Measurements from ENCODE around the gene NARF.
"Not testable (repeated sequence)": the region's sequence is repeated elsewhere in the genome, so short reads cannot be mapped to it uniquely, and the experiment has no call there.

The NARF gene

GRCh38 chr17:82458179-82458884 lies at the start of gene NARF:
Gene NARF (plus strand): TSS chr17:82458741. CDS start chr17:82458804, 63 bp downstream.
- peak; percentile 86 to 94 (median 92) for DNase-seq (ENCODE audit: low read depth in 3 of 3)

GRCh38 chr17:82408938-82409318 lies 49.6 kb upstream of the NARF start:
- DNase-seq (ENCODE audit: low read depth in 3 of 3) = no peak

DNA sequence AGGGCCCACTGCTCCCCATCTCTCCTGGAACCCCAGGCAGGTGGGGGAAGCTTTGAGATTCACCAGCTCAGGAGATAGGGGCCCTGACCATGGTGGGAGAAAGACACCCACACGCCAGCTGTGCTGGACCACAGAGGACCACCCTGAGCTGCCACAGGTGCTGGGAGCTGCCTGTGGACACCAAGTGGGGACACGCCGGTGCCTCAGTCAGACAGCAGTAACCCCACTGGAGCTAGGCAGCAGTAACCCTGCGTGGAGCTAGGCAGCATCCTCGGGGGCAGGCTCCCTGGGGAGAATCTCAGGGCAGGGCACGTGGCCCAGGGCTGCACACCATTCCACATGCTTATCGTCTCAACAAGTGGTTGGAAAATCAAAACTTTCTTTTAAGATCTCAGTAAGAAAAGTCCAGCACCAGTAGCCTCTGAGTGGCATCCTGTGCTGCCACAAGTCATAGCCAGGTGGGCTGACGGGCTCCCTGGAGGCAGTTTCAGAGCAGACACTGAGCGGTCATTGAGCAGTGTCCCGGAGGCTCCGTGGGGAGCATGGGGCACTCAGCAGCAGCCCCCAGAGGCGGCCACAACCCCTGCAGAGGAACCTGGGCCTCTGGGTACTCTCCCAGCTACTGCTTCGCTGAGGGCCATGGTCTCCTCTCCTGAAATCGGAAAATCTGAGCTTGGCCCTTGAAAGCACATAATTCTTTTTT lies 48.4 kb upstream of the NARF start:
- no peak for DNase-seq (ENCODE audit: low read depth in 3 of 3)

DNA sequence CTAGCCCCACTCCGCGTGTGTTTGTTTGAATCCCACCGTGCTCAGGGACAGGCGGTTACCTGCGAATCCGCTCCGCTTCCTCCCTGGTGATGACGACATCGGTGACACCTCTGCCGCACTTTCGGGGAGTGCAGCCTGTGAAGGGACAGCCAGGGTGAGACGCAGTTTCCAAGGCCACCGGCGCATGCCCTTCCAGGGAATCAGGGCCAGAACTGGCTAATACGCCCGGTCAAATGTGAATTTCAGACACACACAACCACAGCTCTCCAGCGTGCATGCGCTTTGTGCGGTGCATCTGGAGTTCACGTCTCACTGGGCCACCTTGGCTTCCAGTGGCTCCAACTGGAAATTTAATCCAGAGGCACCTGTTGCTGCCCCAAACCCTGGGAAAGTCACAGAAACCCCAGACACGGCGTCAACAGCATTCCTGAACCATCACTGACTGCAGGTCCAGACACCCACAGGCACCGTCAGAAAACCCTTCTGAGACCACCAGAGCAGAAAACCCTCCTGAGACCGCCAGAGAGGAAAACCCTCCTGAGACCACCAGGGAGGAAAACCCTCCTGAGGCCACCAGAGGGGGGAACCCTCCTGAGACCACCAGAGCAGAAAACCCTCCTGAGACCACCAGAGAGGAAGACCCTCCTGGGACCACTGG lies 47.0 kb upstream of the NARF start:
- no peak for DNase-seq (ENCODE audit: low read depth in 3 of 3)

GRCh38 chr17:82412081-82412480 lies 46.5 kb upstream of the NARF start:
- DNase-seq (ENCODE audit: low read depth in 3 of 3) = not testable (repeated sequence)

DNA sequence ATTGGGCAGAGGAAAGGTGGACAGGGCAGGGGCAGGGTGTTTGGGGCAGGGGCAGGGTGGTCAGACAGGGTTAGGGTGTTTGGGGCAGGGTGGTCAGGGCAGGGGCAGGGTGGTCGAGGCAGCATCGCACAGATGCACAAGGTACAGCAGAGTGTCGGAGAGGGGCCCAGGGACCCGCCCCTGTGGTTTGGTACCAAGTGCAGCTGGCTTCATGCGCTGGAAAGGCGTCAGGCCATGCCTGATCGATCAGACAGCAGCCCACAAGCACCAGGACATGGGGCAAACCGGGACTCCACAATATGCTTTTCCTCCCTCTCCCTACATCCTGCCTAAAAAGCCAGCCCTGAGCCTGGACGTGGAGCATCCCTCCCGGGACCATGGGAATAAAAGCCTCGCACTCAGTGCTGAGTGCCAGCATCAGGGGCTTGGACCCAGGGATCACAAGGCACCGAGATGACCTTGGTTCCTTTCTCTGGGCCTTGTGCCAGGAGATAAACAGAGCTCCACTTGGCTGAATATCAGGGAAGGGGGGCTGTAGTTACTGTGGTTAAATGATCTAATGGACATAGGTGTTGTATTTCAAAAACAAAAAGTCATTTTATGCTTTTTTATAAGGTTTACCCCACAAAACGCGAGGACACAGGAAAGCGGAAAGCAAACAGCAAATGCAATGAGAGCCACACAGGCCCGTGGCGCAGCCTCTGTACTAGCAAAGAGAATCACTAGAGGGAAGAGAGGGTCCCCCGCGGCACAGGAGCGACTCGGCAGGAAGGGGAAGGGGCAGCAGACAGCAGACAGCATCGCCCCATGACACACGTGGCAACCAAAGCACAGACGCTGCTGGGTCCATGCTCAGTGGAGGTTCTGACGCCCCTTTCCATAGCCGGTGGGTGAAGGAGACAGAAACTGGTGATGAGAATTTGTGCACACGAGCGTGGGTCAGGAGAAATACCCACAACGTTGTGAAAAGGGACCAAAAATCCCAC lies 45.7 kb upstream of the NARF start:
- no peak for DNase-seq (ENCODE audit: low read depth in 3 of 3)

- peak; percentile 52 to 64 (median 52) for DNase-seq (ENCODE audit: low read depth in 3 of 3)
These were observed 43.8 kb upstream of the NARF start for GRCh38 chr17:82414548-82415281.

- DNase-seq (ENCODE audit: low read depth in 3 of 3) = no peak
These were observed 43.2 kb upstream of the NARF start for GRCh38 chr17:82415336-82415735.

DNA sequence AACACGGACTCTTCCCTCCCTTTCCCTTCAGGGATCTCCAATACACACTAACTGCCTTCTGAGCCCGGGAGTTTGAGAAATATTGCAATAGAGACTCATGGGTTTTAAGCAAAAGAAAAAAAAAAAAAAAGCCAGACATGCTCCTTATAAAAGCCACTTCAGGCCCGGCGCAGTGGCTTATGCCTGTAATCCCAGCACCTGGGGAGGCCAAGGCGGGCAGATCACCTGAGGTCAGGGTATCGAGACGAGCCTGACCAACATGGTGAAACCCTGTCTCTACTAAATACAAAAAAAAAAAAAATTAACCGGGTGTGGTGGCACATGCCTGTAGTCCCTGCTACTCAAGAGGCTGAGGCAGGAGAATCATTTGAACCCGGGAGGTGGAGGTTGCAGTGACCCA lies 42.8 kb upstream of the NARF start:
- no peak for DNase-seq (ENCODE audit: low read depth in 3 of 3)

DNA sequence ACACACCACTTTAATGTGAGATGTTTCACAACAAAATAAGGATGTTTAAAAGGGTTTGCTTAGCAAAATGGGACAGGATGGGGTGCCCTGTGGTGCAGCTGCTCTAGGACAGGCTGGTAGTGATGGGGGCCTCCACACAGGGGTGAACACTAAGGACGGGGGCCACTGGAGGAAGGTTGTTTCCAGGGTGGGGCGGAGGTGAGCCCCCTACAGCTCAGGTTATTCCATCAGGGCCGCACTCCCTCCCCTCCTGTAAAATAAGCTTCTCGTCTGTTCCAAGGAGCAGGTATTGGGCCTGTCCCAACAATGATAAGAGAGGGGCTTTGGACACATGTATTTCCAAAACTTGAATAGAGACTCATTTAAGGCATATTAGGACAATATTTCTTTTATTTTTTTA lies 42.3 kb upstream of the NARF start:
- DNase-seq (ENCODE audit: low read depth in 3 of 3) = no peak

DNA sequence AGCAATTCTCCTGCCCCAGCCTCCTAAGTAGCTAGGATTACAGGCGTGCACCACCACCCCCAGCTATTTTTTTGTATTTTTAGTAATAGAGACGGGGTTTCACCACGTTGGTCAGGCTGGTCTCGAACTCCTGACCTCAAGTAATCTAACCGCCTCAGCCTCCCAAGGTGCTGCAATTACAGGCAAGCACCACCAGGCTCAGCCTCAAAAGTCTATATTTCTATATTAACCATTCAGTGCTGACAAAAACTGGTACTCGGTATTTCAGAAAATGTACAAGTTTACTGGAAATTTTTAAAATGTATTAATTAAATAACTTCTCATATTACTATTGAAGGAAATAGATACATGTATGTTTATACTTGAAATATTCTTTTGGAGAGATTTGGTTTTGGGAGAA lies 41.8 kb upstream of the NARF start:
- no peak for DNase-seq (ENCODE audit: low read depth in 3 of 3)

- peak; percentile 72 to 83 (median 73) for DNase-seq (ENCODE audit: low read depth in 3 of 3)
These were observed 40.2 kb upstream of the NARF start, which contains the start of the genes HEXD and OGFOD3 for GRCh38 chr17:82418001-82418986. Gene HEXD (plus strand): TSS chr17:82418347. CDS start chr17:82419800, 1,453 bp downstream. Gene OGFOD3 (minus strand): TSS chr17:82418586. CDS start chr17:82418485, 101 bp downstream.

DNA sequence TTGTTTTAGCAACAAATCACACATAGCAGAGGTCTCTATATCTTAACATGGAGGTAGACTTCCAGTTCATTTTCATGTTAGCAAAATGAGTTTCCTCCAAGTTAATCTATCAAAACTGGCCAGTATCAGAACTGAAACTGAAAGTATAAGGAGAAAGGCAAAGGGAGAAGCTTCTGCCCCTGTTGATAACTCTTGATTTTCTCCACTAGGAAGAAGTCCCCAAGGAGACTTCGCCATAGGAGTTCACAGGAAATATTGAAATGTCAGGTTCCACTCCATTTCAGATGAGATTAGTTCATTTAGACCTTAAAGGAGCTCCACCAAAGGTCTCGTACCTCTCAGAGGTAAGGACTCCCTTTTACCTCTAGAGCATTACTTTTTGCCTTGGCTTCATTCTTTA lies 39.0 kb upstream of the NARF start:
- DNase-seq (ENCODE audit: low read depth in 3 of 3) = no peak

GRCh38 chr17:82424001-82424862 lies 34.3 kb upstream of the NARF start:
- peak in 1 of 3 experiments; percentile 18 for DNase-seq (ENCODE audit: low read depth in 3 of 3)

GRCh38 chr17:82424863-82425159 lies 33.7 kb upstream of the NARF start:
- DNase-seq (ENCODE audit: low read depth in 3 of 3) = no peak

DNA sequence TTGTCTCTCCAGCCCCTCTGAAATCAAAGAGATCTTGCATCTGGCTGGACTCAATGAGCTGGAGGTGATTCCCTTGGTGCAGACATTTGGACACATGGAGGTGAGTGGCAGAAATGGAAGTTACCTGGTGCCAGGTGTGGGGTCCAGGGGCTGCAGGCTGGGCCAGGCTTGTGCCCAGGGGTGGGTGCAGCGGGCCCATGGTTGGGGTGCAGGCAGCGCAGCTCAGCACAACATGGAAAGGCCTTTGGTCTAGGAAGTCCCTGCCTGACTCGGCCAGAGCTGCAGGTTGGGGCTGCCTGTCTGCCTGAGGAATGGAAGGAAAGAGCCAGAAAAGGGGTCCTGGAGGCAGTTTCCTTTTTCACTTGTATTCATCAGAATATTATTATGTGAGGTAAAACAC lies 30.0 kb upstream of the NARF start:
- DNase-seq (ENCODE audit: low read depth in 3 of 3) = no peak

DNA sequence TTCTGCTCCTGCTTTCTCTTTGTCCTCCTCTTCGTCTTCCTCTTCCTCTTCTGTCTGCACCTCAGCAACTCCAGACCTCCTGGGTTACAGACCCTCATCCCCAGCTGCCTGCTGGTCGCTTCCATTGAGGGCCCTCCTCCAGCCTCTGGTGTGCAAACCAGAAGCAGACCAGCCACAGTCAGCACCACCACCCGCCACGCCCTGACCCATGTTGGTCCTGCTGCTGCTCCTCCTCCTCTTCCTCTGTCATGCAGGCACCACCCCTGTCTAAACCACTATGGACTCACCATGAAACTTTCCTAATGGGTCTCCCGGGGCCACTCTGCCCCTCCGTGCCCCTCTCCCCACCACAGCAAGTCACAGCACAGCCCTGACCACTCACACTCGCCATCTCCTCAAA lies 28.7 kb upstream of the NARF start:
- DNase-seq (ENCODE audit: low read depth in 3 of 3) = no peak

DNA sequence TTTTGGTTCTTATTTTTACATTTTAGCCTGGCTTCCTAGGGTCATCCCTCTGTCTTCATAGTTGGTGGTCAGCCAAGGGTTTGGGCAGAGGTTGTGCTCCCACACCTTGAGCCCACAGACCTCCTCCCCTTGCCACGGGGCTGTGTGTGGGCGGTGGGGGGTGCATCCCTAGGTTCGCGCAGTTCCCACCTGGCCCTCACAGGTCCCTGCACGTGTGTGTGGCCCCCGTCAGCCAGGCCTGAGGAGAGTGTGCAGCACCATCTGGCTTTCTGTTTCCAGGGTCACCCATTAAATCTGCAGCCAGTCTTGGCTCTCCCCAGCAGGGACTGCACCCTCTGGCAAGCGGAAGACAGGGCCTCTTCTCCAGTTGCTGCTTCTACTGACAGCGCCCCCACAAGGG lies 26.5 kb upstream of the NARF start:
- DNase-seq (ENCODE audit: low read depth in 3 of 3) = no peak

All from stimulated activated CD4-positive, alpha-beta T cell treated with anti-CD3 and anti-CD28 coated beads, TNF-alpha, amount 100 ng/mL, for 4 hours (primary cell).